ENCODE results near the gene WEE2. TPM values are rescaled to one million over a fixed set of nuclear protein-coding genes. Genes with fewer than 3 reads are reported as not detected.
A peak's percentile ranks its signal among the peaks of the same experiment; 100 is the strongest.

WEE2 gene
- total and polyA plus RNA-seq, 2 donors from 2014 or later = 0.06 to 0.13 TPM

DNA sequence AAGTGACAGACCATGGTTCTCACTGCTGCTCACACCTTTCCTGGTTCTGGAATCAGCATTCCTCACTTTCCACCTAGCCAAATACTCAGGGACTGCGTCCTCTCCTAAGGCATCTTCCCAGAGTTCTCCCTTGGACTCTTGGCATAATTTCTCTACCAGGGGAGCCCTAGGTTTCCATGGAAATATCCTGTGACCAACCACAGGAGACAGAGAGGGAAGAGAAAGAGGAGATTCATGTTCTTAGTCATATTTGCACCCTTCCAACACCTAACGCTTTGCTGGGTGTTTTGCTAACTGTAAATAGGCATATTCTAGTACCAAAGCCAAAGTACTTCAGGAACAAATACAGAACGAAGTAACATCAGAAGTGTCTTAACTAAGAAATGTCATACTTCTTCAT, 34.8 kb upstream of the WEE2 start:
- intact Hi-C loops (cut with DNase I) = no loop called here
- no peak for FAIRE-seq
- TF ChIP-seq, protein P1, sequence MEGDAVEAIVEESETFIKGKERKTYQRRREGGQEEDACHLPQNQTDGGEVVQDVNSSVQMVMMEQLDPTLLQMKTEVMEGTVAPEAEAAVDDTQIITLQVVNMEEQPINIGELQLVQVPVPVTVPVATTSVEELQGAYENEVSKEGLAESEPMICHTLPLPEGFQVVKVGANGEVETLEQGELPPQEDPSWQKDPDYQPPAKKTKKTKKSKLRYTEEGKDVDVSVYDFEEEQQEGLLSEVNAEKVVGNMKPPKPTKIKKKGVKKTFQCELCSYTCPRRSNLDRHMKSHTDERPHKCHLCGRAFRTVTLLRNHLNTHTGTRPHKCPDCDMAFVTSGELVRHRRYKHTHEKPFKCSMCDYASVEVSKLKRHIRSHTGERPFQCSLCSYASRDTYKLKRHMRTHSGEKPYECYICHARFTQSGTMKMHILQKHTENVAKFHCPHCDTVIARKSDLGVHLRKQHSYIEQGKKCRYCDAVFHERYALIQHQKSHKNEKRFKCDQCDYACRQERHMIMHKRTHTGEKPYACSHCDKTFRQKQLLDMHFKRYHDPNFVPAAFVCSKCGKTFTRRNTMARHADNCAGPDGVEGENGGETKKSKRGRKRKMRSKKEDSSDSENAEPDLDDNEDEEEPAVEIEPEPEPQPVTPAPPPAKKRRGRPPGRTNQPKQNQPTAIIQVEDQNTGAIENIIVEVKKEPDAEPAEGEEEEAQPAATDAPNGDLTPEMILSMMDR (IDR thresholded peaks at IDR 0.05; ENCODE audit: borderline replicate concordance, extremely low read depth, insufficient read depth) = no peak
- H3K27me3 ChIP-seq (ENCODE audit: control insufficient read depth, insufficient read depth, low read length) = no peaks in the 10 kb centered on the region
- no peak overlapping the region for H3K4me3 ChIP-seq (ENCODE audit: low read length in 3 of 3)
- H3K27ac ChIP-seq (ENCODE audit: low read depth in 2 of 2, low read length in 2 of 2) = no peak overlapping the region
- H3K9ac ChIP-seq (ENCODE audit: low read length in 3 of 3) = no peak overlapping the region
- H3K4me1 ChIP-seq (ENCODE audit: control insufficient read depth in 2 of 3, insufficient read depth in 2 of 3, low read depth in 1 of 3, low read length in 3 of 3) = no peaks in the 10 kb centered on the region
- DNase-seq = no peak
- peaks cover 3 to 8% (median 7%) of the 10 kb centered on the region in 3 donors for H3K36me3 ChIP-seq (ENCODE audit: control insufficient read depth in 2 of 3, insufficient read depth in 3 of 3, low read length in 3 of 3)
- H3K9me3 ChIP-seq (ENCODE audit: control insufficient read depth in 2 of 3, insufficient read depth in 1 of 3, low read length in 3 of 3) = no peaks in the 10 kb centered on the region

DNA sequence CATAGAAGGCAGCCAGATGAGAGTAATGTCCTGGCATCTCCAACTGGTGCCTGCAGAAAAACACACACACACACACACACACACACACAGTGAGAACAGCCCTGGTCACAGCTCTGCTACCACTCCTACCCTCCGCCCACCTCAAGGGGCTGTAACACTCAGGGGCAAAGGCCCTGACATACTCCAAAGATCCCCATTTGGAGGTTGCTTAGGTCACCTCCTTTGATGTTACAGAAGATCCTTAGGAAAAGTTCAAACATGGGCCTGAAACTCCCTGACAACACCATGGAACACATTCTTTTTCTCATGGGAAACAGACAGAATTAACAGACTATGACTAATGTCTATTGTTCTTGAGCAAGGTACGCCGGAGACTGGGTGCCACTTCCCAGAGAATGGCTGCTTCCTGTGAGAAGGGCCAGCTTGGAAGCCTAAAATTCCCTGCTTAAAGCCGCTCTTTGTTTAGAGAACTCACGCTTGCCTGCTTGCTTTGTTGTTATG, 33.9 kb upstream of the WEE2 start:
- Histone ChIP-seq H3K4me1 (ENCODE audit: control insufficient read depth in 2 of 3, insufficient read depth in 2 of 3, low read depth in 1 of 3, low read length in 3 of 3) (no peaks in the 10 kb centered on the region), H3K9me3 (ENCODE audit: control insufficient read depth in 2 of 3, insufficient read depth in 1 of 3, low read length in 3 of 3) (no peaks in the 10 kb centered on the region), H3K4me3 (ENCODE audit: low read length in 3 of 3) (no peak overlapping the region), H3K27ac (ENCODE audit: low read depth in 2 of 2, low read length in 2 of 2) (no peak overlapping the region), H3K9ac (ENCODE audit: low read length in 3 of 3) (no peak overlapping the region), H3K27me3 (ENCODE audit: control insufficient read depth, insufficient read depth, low read length) (no peaks in the 10 kb centered on the region), H3K36me3 (ENCODE audit: control insufficient read depth in 2 of 3, insufficient read depth in 3 of 3, low read length in 3 of 3) (peaks cover 3 to 8% (median 7%) of the 10 kb centered on the region in 3 donors)
- intact Hi-C loops (cut with DNase I) = no loop called here
- TF ChIP-seq, protein P1 (IDR thresholded peaks at IDR 0.05; ENCODE audit: borderline replicate concordance, extremely low read depth, insufficient read depth) = no peak
- FAIRE-seq (no peak), DNase-seq (peak in 4 of 5 donors; percentile 41 to 76 (median 62))

DNA sequence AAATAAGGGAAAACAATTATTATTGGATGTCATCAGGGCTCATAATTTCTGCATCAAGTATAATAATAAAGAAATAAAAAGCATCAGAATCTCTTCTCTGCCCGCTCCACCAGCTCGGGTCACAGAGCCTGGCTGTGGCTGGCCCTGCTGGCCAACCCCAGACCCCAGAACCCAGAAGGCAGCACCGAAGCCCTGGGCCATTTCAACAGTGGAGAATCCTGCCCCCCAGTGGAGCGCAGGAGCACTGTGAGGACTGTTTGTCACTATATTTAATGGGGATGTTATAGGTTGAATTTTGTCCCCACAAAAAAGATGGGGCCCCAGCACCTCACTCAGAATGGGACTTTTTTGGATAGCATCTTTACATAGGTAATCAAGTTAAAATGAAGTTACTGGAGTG, 33.5 kb upstream of the WEE2 start:
- H3K4me1 ChIP-seq (ENCODE audit: control insufficient read depth in 2 of 3, insufficient read depth in 2 of 3, low read depth in 1 of 3, low read length in 3 of 3) = no peaks in the 10 kb centered on the region
- H3K4me3 ChIP-seq (ENCODE audit: low read length in 3 of 3) = no peak overlapping the region
- TF ChIP-seq, protein P1 (IDR thresholded peaks at IDR 0.05; ENCODE audit: borderline replicate concordance, extremely low read depth, insufficient read depth) = peak; percentile 45
- H3K9me3 ChIP-seq (ENCODE audit: control insufficient read depth in 2 of 3, insufficient read depth in 1 of 3, low read length in 3 of 3) = no peaks in the 10 kb centered on the region
- H3K27me3 ChIP-seq (ENCODE audit: control insufficient read depth, insufficient read depth, low read length) = no peaks in the 10 kb centered on the region
- intact Hi-C loops (cut with DNase I) = no loop called here
- peaks cover 3 to 8% (median 7%) of the 10 kb centered on the region in 3 donors for H3K36me3 ChIP-seq (ENCODE audit: control insufficient read depth in 2 of 3, insufficient read depth in 3 of 3, low read length in 3 of 3)
- FAIRE-seq (no peak), DNase-seq (peak in 3 of 5 donors; percentile 20 to 43 (median 39))
- no peak overlapping the region for H3K27ac ChIP-seq (ENCODE audit: low read depth in 2 of 2, low read length in 2 of 2)
- no peak overlapping the region for H3K9ac ChIP-seq (ENCODE audit: low read length in 3 of 3)
